Measurements from ENCODE around the gene BCAM. TPM values are rescaled to one million over a fixed set of nuclear protein-coding genes. Genes with fewer than 3 reads are reported as not detected.

BCAM gene
- total and polyA plus RNA-seq, 3 experiments from 2014 or later: not detected

GRCh38 chr19:44845612-44846454 is 36.9 kb downstream of the BCAM start, which contains the start of gene NECTIN2:
Gene NECTIN2, plus strand, starts transcription at chr19:44846297. Its CDS starts 229 bp downstream, at chr19:44846526.
- H3K27me3 Mint-ChIP-seq: peaks cover 25 to 28% of the 10 kb centered on the region in 2 donors
- Histone ChIP-seq H3K36me3 (ENCODE audit: insufficient read depth, low read length) (no peaks in the 10 kb centered on the region), H3K9me3 (ENCODE audit: low read length) (no peaks in the 10 kb centered on the region), H3K4me1 (ENCODE audit: insufficient read depth, low read length) (peaks cover 24% of the 10 kb centered on the region), H3K27ac (ENCODE audit: low read depth, low read length) (peak within 1 kb of the TSS; percentile 68), H3K27me3 (ENCODE audit: insufficient read depth, low read length, poor library complexity, severe bottlenecking) (no peaks in the 10 kb centered on the region), H3K4me3 (ENCODE audit: low read length) (peak within 1 kb of the TSS; percentile 54)
- ChIA-PET POLR2A (no interaction called here), CTCF (interaction anchor here (1.0 kb wide), 1 partner anchor 70 kb away, joined by 3 read pairs; no protein-coding TSS in a partner anchor)
- peaks cover 0 to 3% (median 0%) of the 10 kb centered on the region in 3 donors for H3K36me3 Mint-ChIP-seq
- peaks cover 0 to 2% (median 0%) of the 10 kb centered on the region in 5 donors for H3K9me3 Mint-ChIP-seq
- peak within 1 kb of the TSS in 7 of 8 donors; percentile 2 to 95 (median 81) for H3K27ac Mint-ChIP-seq
- H3K4me3 Mint-ChIP-seq: peak within 1 kb of the TSS; percentile 77 to 91 (median 87)
- peak; percentile 54 to 75 (median 64) for DNase-seq
- peaks cover 20 to 31% (median 20%) of the 10 kb centered on the region in 3 donors for H3K4me1 Mint-ChIP-seq

DNA sequence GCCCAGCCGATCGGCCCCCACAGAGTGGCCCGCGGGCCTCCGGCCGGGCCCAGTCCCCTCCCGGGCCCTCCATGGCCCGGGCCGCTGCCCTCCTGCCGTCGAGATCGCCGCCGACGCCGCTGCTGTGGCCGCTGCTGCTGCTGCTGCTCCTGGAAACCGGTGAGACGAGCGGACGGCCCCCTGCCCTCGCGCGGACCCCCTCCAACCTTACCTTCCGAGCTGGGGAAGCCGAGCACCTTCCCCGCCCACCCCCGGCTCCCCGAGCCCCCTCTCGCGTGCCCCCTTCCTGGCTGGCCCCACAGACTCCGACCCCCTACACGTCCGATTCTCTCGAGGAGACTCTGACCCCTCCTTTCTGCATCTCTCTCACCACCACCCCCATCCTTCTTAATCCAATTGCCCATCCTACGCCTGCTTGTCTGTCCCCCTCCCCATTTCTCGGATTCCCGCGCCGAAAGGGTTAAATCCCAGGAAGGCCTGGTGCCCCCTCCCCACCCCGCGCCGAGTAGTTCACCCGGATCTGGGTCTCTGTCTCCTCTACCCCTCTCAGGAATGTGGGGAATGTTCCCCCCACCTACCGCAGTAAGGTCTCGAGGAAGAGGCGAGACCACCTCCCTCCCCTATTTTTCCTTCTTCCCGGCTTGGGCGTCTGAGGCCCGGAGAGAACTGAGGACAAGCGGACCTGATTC is 37.7 kb downstream of the BCAM start:
- Histone ChIP-seq H3K4me3 (ENCODE audit: low read length) (peak overlapping the region; percentile 26), H3K27me3 (ENCODE audit: insufficient read depth, low read length, poor library complexity, severe bottlenecking) (no peaks in the 10 kb centered on the region), H3K4me1 (ENCODE audit: insufficient read depth, low read length) (peaks cover 24% of the 10 kb centered on the region), H3K36me3 (ENCODE audit: insufficient read depth, low read length) (no peaks in the 10 kb centered on the region), H3K27ac (ENCODE audit: low read depth, low read length) (peak overlapping the region; percentile 68), H3K9me3 (ENCODE audit: low read length) (no peaks in the 10 kb centered on the region)
- ChIA-PET POLR2A (no interaction called here), CTCF (interaction anchor here (1.0 kb wide), 1 partner anchor 69 kb away, joined by 3 read pairs; no protein-coding TSS in a partner anchor)
- H3K4me3 Mint-ChIP-seq: peak overlapping the region; percentile 77 to 90 (median 87)
- H3K27ac Mint-ChIP-seq: peak overlapping the region in 3 of 8 donors; percentile 36 to 95 (median 81)
- peaks cover 18 to 28% (median 20%) of the 10 kb centered on the region in 3 donors for H3K4me1 Mint-ChIP-seq
- peaks cover 0 to 2% (median 0%) of the 10 kb centered on the region in 5 donors for H3K9me3 Mint-ChIP-seq
- no peak for DNase-seq
- peaks cover 26 to 28% of the 10 kb centered on the region in 2 donors for H3K27me3 Mint-ChIP-seq
- H3K36me3 Mint-ChIP-seq: peaks cover 0 to 3% (median 0%) of the 10 kb centered on the region in 3 donors

DNA sequence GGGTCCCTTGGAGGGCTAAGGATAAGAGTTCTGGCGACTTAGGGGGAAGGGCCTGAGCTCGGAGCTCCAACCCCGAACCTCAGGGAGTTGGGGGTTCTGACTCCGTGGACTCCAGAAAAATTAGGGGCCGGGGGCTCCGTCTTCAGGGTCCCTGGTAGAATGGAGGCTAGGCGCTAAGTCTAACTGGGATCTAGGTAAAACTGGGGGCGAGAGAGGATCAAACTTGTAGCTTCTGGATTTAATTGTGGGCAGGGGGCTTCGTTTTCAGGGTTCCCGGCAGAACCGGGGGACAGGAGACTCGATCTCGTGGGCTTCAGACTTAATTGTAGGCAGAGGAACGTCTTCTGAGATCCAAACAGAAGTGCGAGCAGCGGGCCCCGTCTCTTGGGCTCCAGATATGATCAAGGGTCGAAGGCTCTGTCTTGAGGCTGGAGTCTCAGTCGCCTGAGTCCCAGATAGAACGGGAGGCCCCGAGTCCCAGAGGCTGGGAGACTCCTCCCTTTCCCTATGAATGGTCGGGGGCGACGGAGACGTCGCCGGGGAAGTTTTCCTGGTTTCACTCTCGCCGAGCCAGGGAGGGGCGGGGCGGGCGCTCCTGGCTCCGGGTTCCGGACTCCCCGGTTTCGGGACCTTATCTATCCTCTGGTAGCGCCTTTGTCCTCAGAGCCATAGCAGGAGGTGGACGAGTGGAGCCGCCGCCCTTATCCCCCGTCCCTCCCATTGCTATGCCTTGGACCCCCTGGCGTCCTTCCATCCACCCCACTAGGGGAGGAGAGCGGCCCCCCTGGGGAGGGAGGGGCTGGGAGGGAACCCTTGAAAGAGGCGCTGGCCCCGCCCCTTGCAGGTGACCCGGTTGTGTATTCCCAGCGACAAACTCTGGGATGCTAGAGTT is 38.5 kb downstream of the BCAM start:
- H3K27me3 ChIP-seq (ENCODE audit: insufficient read depth, low read length, poor library complexity, severe bottlenecking): no peaks in the 10 kb centered on the region
- no peaks in the 10 kb centered on the region for H3K9me3 ChIP-seq (ENCODE audit: low read length)
- Mint-ChIP-seq H3K4me3 (peak overlapping the region; percentile 77 to 90 (median 87)), H3K27me3 (peaks cover 28 to 32% of the 10 kb centered on the region in 2 donors), H3K36me3 (peaks cover 0 to 3% (median 0%) of the 10 kb centered on the region in 3 donors), H3K9me3 (peaks cover 0 to 2% (median 0%) of the 10 kb centered on the region in 5 donors), H3K4me1 (peaks cover 18 to 28% (median 20%) of the 10 kb centered on the region in 3 donors), H3K27ac (peak overlapping the region in 5 of 8 donors; percentile 68 to 95 (median 86))
- H3K4me3 ChIP-seq (ENCODE audit: low read length): peak overlapping the region; percentile 20
- ChIA-PET CTCF (interaction anchor here (1.0 kb wide), 1 partner anchor 68 kb away, joined by 3 read pairs; no protein-coding TSS in a partner anchor), POLR2A (no interaction called here)
- H3K27ac ChIP-seq (ENCODE audit: low read depth, low read length): peak overlapping the region; percentile 68
- no peaks in the 10 kb centered on the region for H3K36me3 ChIP-seq (ENCODE audit: insufficient read depth, low read length)
- H3K4me1 ChIP-seq (ENCODE audit: insufficient read depth, low read length): peaks cover 24% of the 10 kb centered on the region
- peak in 2 of 5 donors; percentile 10 to 12 for DNase-seq

DNA sequence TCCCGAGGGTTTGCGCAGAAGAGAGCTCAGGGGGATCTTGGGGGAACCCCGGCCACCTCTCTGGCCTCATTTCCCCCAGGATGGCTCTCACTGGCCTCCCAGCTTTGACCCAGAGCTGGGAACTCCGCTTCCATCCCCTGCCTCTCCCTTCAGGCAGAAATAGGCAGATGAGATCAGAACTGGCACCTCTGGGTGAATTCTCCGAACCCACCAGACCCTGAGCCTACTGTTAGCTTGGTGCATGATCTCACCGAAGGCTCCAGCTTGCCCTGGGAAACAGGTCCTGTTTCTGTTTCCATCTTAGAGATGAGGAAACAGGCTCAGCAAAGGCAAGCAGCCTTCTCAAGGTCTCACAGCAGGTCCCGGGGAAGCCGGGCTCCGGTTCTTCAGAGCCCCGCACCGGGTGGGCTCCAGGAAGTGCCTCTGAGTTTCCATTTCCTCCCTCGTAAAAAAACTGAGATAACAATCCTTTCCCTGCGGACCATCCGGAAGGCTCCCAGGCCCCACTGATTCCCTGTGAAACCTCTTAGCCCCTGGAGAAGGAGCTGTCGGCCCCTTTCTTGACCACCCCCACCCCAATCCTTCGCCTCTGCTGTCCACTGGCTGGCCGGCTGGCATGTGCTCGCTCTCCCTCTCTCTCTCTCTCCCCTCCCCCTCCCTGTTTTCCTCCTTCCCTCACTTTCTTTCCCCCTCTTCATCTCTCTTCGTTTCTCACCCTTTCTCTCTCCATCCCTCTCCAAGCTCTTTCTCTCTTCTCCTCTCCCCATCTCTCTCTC is 39.3 kb downstream of the BCAM start:
- Mint-ChIP-seq H3K4me1 (peaks cover 18 to 28% (median 20%) of the 10 kb centered on the region in 3 donors), H3K27me3 (peaks cover 28 to 35% of the 10 kb centered on the region in 2 donors), H3K9me3 (peaks cover 0 to 2% (median 0%) of the 10 kb centered on the region in 5 donors), H3K4me3 (peak overlapping the region in 6 of 7 donors; percentile 7 to 87 (median 68)), H3K36me3 (peaks cover 0 to 3% (median 0%) of the 10 kb centered on the region in 3 donors), H3K27ac (no peak overlapping the region)
- H3K4me3 ChIP-seq (ENCODE audit: low read length): no peak overlapping the region
- no peaks in the 10 kb centered on the region for H3K36me3 ChIP-seq (ENCODE audit: insufficient read depth, low read length)
- no peaks in the 10 kb centered on the region for H3K9me3 ChIP-seq (ENCODE audit: low read length)
- peaks cover 24% of the 10 kb centered on the region for H3K4me1 ChIP-seq (ENCODE audit: insufficient read depth, low read length)
- no peaks in the 10 kb centered on the region for H3K27me3 ChIP-seq (ENCODE audit: insufficient read depth, low read length, poor library complexity, severe bottlenecking)
- ChIA-PET CTCF (interaction anchor here (1.0 kb wide), 1 partner anchor 77 kb away, joined by 3 read pairs; no protein-coding TSS in a partner anchor), POLR2A (no interaction called here)
- DNase-seq: no peak
- peak overlapping the region; percentile 33 for H3K27ac ChIP-seq (ENCODE audit: low read depth, low read length)

DNA sequence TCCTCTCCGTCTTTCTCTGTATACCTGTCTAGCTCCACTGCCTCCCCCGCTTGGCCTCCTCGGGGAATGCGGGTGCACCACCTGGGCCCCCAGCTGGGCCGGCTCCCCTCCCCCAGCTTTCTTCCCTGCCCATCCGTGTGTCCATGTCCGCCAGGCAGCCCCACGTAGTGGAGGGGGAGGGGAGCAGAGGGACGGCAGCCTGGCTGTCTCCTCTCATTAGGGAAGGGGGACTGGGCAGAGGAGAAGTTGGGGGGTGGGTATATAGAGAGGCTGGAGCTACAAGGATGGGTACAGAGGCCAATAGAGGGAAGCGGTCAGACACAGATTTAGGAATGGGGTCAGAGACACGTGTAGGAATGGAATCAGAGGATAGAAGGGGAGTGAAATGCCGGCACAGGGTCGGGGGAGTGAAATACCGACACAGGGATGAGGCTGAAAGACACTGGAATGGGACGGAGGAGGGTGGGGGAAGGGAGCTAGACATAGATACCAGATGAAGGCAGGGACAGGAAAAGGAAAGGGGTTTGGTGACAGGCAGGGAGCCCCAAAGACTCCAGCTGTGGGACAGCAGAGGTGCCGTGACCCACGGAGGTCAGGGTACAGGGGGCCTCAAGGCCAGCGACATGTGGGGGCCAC is 40.0 kb downstream of the BCAM start:
- H3K4me1 ChIP-seq (ENCODE audit: insufficient read depth, low read length): peaks cover 24% of the 10 kb centered on the region
- Mint-ChIP-seq H3K27me3 (peaks cover 28 to 38% of the 10 kb centered on the region in 2 donors), H3K36me3 (peaks cover 0 to 3% (median 0%) of the 10 kb centered on the region in 3 donors), H3K9me3 (peaks cover 0 to 2% (median 0%) of the 10 kb centered on the region in 5 donors), H3K27ac (peak overlapping the region in 1 of 8 donors; percentile 86), H3K4me1 (peaks cover 18 to 28% (median 20%) of the 10 kb centered on the region in 3 donors), H3K4me3 (peak overlapping the region in 1 of 7 donors; percentile 7)
- peak overlapping the region; percentile 47 for H3K27ac ChIP-seq (ENCODE audit: low read depth, low read length)
- POLR2A ChIA-PET: no interaction called here
- no peak for DNase-seq
- no peak overlapping the region for H3K4me3 ChIP-seq (ENCODE audit: low read length)
- H3K9me3 ChIP-seq (ENCODE audit: low read length): no peaks in the 10 kb centered on the region
- H3K36me3 ChIP-seq (ENCODE audit: insufficient read depth, low read length): no peaks in the 10 kb centered on the region
- CTCF ChIA-PET: interaction anchor here (1.0 kb wide), 1 partner anchor 78 kb away, joined by 3 read pairs; no protein-coding TSS in a partner anchor
- no peaks in the 10 kb centered on the region for H3K27me3 ChIP-seq (ENCODE audit: insufficient read depth, low read length, poor library complexity, severe bottlenecking)

DNA sequence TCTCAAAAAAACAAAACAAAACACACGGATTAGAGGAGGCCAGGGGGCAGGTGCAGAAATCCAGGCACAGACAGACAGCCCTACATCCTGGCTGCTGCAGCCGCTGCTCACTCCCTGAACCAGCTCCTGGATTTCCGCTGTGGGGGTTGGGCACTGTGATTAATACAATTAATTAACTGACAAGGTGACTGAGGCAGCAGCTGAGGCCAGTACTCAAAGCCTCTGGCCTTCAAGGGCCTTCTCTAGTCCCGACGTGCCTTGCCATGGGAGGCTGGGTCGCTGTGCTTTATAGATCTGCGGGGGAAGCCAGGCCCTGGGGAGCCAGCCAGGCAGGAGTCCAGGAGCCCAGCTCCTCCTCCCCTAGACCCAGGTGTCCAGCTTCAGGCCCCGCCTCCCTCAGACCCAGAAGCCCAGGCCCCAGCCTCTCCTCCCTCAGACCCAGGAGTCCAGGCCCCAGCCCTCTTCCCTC is 41.8 kb downstream of the BCAM start:
- no peaks in the 10 kb centered on the region for H3K27me3 ChIP-seq (ENCODE audit: insufficient read depth, low read length, poor library complexity, severe bottlenecking)
- peaks cover 19 to 33% of the 10 kb centered on the region in 2 donors for H3K27me3 Mint-ChIP-seq
- peaks cover 0 to under 1% (median 0%) of the 10 kb centered on the region in 3 donors for H3K36me3 Mint-ChIP-seq
- POLR2A ChIA-PET: no interaction called here
- H3K4me1 Mint-ChIP-seq: peaks cover 9 to 16% (median 10%) of the 10 kb centered on the region in 3 donors
- no peak overlapping the region for H3K27ac ChIP-seq (ENCODE audit: low read depth, low read length)
- no peaks in the 10 kb centered on the region for H3K36me3 ChIP-seq (ENCODE audit: insufficient read depth, low read length)
- no peak for DNase-seq
- H3K9me3 Mint-ChIP-seq: peaks cover 0 to 2% (median 0%) of the 10 kb centered on the region in 5 donors
- peaks cover 15% of the 10 kb centered on the region for H3K4me1 ChIP-seq (ENCODE audit: insufficient read depth, low read length)
- H3K4me3 Mint-ChIP-seq: no peak overlapping the region
- CTCF ChIA-PET: no interaction called here
- no peak overlapping the region for H3K4me3 ChIP-seq (ENCODE audit: low read length)
- no peaks in the 10 kb centered on the region for H3K9me3 ChIP-seq (ENCODE audit: low read length)
- peak overlapping the region in 1 of 8 donors; percentile 82 for H3K27ac Mint-ChIP-seq

Data from CD8-positive, alpha-beta memory T cell (primary cell).